ENCODE data around the gene CDK19.
A peak's percentile ranks its signal among the peaks of the same experiment; 100 is the strongest.
"Not testable (repeated sequence)": the region's sequence is repeated elsewhere in the genome, so short reads cannot be mapped to it uniquely, and the experiment has no call there.

The CDK19 gene

GRCh38 chr6:110593637-110594036 lies 221.6 kb downstream of the CDK19 start:
- ChIA-PET CTCF (no interaction called here), POLR2A (no interaction called here)
- TF ChIP-seq CTCF (IDR thresholded peaks at IDR 0.05; ENCODE audit: control extremely low read depth, extremely low read depth, low read depth, missing control alignments): no peak
- DNase-seq (ENCODE audit: extremely low spot score): no peak

GRCh38 chr6:110592765-110593164 lies 222.5 kb downstream of the CDK19 start:
- ChIA-PET POLR2A (no interaction called here), CTCF (no interaction called here)
- DNase-seq (ENCODE audit: extremely low spot score): no peak
- TF ChIP-seq CTCF (IDR thresholded peaks at IDR 0.05; ENCODE audit: control extremely low read depth, extremely low read depth, low read depth, missing control alignments): no peak

- TF ChIP-seq CTCF (IDR thresholded peaks at IDR 0.05; ENCODE audit: control extremely low read depth, extremely low read depth, low read depth, missing control alignments): no peak
These were observed 224.4 kb downstream of the CDK19 start for GRCh38 chr6:110590821-110591351.

GRCh38 chr6:110589865-110590513 lies 225.3 kb downstream of the CDK19 start:
- no peak for TF ChIP-seq CTCF (IDR thresholded peaks at IDR 0.05; ENCODE audit: control extremely low read depth, extremely low read depth, low read depth, missing control alignments)
- CTCF ChIA-PET: interaction anchor here (0.7 to 2.0 kb wide), 8 partner anchors 13 to 367 kb away, joined by 3 to 7 read pairs (median 3); no protein-coding TSS in a partner anchor
- peak; percentile 78 for DNase-seq (ENCODE audit: extremely low spot score)
- POLR2A ChIA-PET: interaction anchor here (1.6 kb wide), 1 partner anchor 285 kb away, joined by 8 read pairs; the partner anchor contains the start of gene AMD1

More at GRCh38 chr6:110590821-110591351, 224.4 kb downstream of the CDK19 start:
- ChIA-PET POLR2A (interaction anchor here (0.5 to 1.6 kb wide), 3 partner anchors 45 to 680 kb away, joined by 3 to 8 read pairs (median 4); partner anchors contain the start of gene AMD1), CTCF (interaction anchor here (0.8 to 2.0 kb wide), 8 partner anchors 14 to 366 kb away, joined by 3 to 7 read pairs (median 3); no protein-coding TSS in a partner anchor)
- DNase-seq (ENCODE audit: extremely low spot score): peak; percentile 42

GRCh38 chr6:110587328-110587727 lies 227.9 kb downstream of the CDK19 start:
- ChIA-PET CTCF (no interaction called here), POLR2A (no interaction called here)
- no peak for DNase-seq (ENCODE audit: extremely low spot score)
- no peak for TF ChIP-seq CTCF (IDR thresholded peaks at IDR 0.05; ENCODE audit: control extremely low read depth, extremely low read depth, low read depth, missing control alignments)

- POLR2A ChIA-PET: no interaction called here
- CTCF ChIA-PET: interaction anchor here (0.8 to 2.2 kb wide), 3 partner anchors 23 to 101 kb away, joined by 3 to 4 read pairs (median 3); no protein-coding TSS in a partner anchor
- no peak for TF ChIP-seq CTCF (IDR thresholded peaks at IDR 0.05; ENCODE audit: control extremely low read depth, extremely low read depth, low read depth, missing control alignments)
- DNase-seq (ENCODE audit: extremely low spot score): no peak
These were observed 233.6 kb downstream of the CDK19 start for GRCh38 chr6:110581679-110582078.

- DNase-seq (ENCODE audit: extremely low spot score); POLR2A ChIA-PET: not testable (repeated sequence)
- CTCF ChIA-PET: interaction anchor here (1.0 kb wide), 1 partner anchor 13 kb away, joined by 3 read pairs; no protein-coding TSS in a partner anchor
These were observed 237.6 kb downstream of the CDK19 start for GRCh38 chr6:110577596-110578167.
